ENCODE measurements around the gene GSTA4. TPM values are rescaled to one million over a fixed set of nuclear protein-coding genes. Genes with fewer than 3 reads are reported as not detected.
"Not testable (repeated sequence)": the region's sequence is repeated elsewhere in the genome, so short reads cannot be mapped to it uniquely, and the experiment has no call there.

Gene GSTA4
- 10 to 100 TPM; 13.1 to 14.1 TPM for total RNA-seq

- Mint-ChIP-seq H3K4me3 (peak within 1 kb of the TSS; percentile 94), H3K27me3 (peaks cover 16% of the 10 kb centered on the region), H3K36me3 (ENCODE audit: low read depth) (peaks cover 19% of the 10 kb centered on the region), H3K4me1 (ENCODE audit: low read depth) (peaks cover 28% of the 10 kb centered on the region), H3K27ac (peak within 1 kb of the TSS; percentile 95)
- intact Hi-C loops (cut with micrococcal nuclease); H3K9me3 Mint-ChIP-seq: not testable (repeated sequence)
- ChIA-PET CTCF (interaction anchor here (0.7 to 4.8 kb wide), 20 partner anchors 9 to 236 kb away, joined by 3 to 25 read pairs (median 3); partner anchors contain the start of gene FBXO9), POLR2A (interaction anchor here (0.5 to 3.5 kb wide), 8 partner anchors 9 to 240 kb away, joined by 3 to 16 read pairs (median 4); partner anchors contain the start of gene FBXO9)
- ATAC-seq (peak; percentile 97), DNase-seq (peak; percentile 93)
- peak; percentile 53 for TF ChIP-seq CTCF (IDR thresholded peaks at IDR 0.05)
Measured at GRCh38 chr6:52995089-52995912, at the start of gene GSTA4. Gene GSTA4, minus strand, starts transcription at chr6:52995284. Its CDS starts 1,041 bp downstream, at chr6:52994243.

- POLR2A ChIA-PET: no interaction called here
Measured at GRCh38 chr6:53044572-53044971, 49.5 kb upstream of the GSTA4 start.

GRCh38 chr6:53044071-53044470, 49.0 kb upstream of the GSTA4 start:
- intact Hi-C loops (cut with micrococcal nuclease): no loop called here
- H3K27me3 Mint-ChIP-seq: no peaks in the 10 kb centered on the region
- TF ChIP-seq CTCF (IDR thresholded peaks at IDR 0.05): no peak
- H3K9me3 Mint-ChIP-seq: no peaks in the 10 kb centered on the region
- peaks cover 18% of the 10 kb centered on the region for H3K4me1 Mint-ChIP-seq (ENCODE audit: low read depth)
- ChIA-PET POLR2A (no interaction called here), CTCF (interaction anchor here (1.1 kb wide), 1 partner anchor 9 kb away, joined by 3 read pairs; no protein-coding TSS in a partner anchor)
- no peak for ATAC-seq
- H3K27ac Mint-ChIP-seq: no peak overlapping the region
- H3K4me3 Mint-ChIP-seq: no peak overlapping the region
- peaks cover 18% of the 10 kb centered on the region for H3K36me3 Mint-ChIP-seq (ENCODE audit: low read depth)
- DNase-seq: no peak

More at GRCh38 chr6:53044572-53044971, 49.5 kb upstream of the GSTA4 start:
- Mint-ChIP-seq H3K4me3 (no peak overlapping the region), H3K9me3 (no peaks in the 10 kb centered on the region), H3K27me3 (no peaks in the 10 kb centered on the region), H3K4me1 (ENCODE audit: low read depth) (peaks cover 23% of the 10 kb centered on the region), H3K27ac (no peak overlapping the region), H3K36me3 (ENCODE audit: low read depth) (peaks cover 15% of the 10 kb centered on the region)
- CTCF ChIA-PET: no interaction called here
- no peak for ATAC-seq
- no peak for TF ChIP-seq CTCF (IDR thresholded peaks at IDR 0.05)
- no peak for DNase-seq
- intact Hi-C loops (cut with micrococcal nuclease): no loop called here

- CTCF ChIA-PET: interaction anchor here (1.1 kb wide), 1 partner anchor 9 kb away, joined by 3 read pairs; no protein-coding TSS in a partner anchor
Measured at GRCh38 chr6:53043581-53043980, 48.5 kb upstream of the GSTA4 start.

More at GRCh38 chr6:53043581-53043980, 48.5 kb upstream of the GSTA4 start:
- H3K27ac Mint-ChIP-seq: no peak overlapping the region
- POLR2A ChIA-PET: no interaction called here
- peaks cover 13% of the 10 kb centered on the region for H3K4me1 Mint-ChIP-seq (ENCODE audit: low read depth)
- H3K27me3 Mint-ChIP-seq: no peaks in the 10 kb centered on the region
- DNase-seq (no peak), ATAC-seq (no peak)
- H3K36me3 Mint-ChIP-seq (ENCODE audit: low read depth): peaks cover 19% of the 10 kb centered on the region
- no peak overlapping the region for H3K4me3 Mint-ChIP-seq
- intact Hi-C loops (cut with micrococcal nuclease): no loop called here
- no peaks in the 10 kb centered on the region for H3K9me3 Mint-ChIP-seq
- no peak for TF ChIP-seq CTCF (IDR thresholded peaks at IDR 0.05)

Data from activated CD8-positive, alpha-beta T cell treated with anti-CD3 and anti-CD28 coated beads for 36 hours (primary cell).